Type B pancreatic cell (in vitro differentiated cells): ENCODE results near the gene TBX20. TPM values are rescaled to one million over a fixed set of nuclear protein-coding genes. Genes with fewer than 3 reads are reported as not detected.

Experiments
- DNase-seq: peaks from one replicate; pipeline ENCODE4 v3.0.0; 2021; ENCODE audit warnings: mixed read lengths; ENCODE audit not compliant: unreplicated experiment; ENCODE audit errors: extremely low spot score
- H3K27ac Mint-ChIP-seq: 2 replicates; pipeline ENCODE4 v1.8.0; 2021; ENCODE audit warnings: mild to moderate bottlenecking, mixed read lengths
- H3K27me3 Mint-ChIP-seq: 2 replicates; pipeline ENCODE4 v1.8.0; 2021; ENCODE audit warnings: mixed read lengths
- H3K36me3 Mint-ChIP-seq: 2 replicates; pipeline ENCODE4 v1.8.0; 2021; ENCODE audit warnings: mixed read lengths
- H3K4me1 Mint-ChIP-seq: one replicate; pipeline ENCODE4 v1.8.0; 2021; ENCODE audit warnings: mixed read lengths; ENCODE audit not compliant: unreplicated experiment
- H3K4me3 Mint-ChIP-seq: 2 replicates; pipeline ENCODE4 v1.8.0; 2021; ENCODE audit warnings: mild to moderate bottlenecking, mixed read lengths
- H3K9me3 Mint-ChIP-seq: 2 replicates; pipeline ENCODE4 v1.8.0; 2021; ENCODE audit warnings: mixed read lengths
- CTCF ChIP-seq: fragments of 200-600 bp; sonication (generic); conservative IDR thresholded peaks from 2 replicates; pipeline ENCODE4 v1.5.0; 2021; ENCODE audit warnings: antibody characterized with exemption, mild to moderate bottlenecking
- total RNA-seq: library from RNA; stranded (reverse); gene quantifications from 2 replicates; pipeline ENCODE4 v1.2.1, GENCODE V29; 2021; ENCODE audit warnings: low replicate concordance

The TBX20 gene
- total RNA-seq, 1 donor from 2014 or later, result 0.46 TPM

GRCh38 chr7:35261476-35262285, 7.8 kb upstream of the TBX20 start:
- no peak for DNase-seq
- Mint-ChIP-seq H3K27ac (no peak overlapping the region), H3K4me3 (peak overlapping the region; percentile 60), H3K27me3 (peaks cover 94% of the 10 kb centered on the region), H3K36me3 (no peaks in the 10 kb centered on the region), H3K4me1 (no peaks in the 10 kb centered on the region), H3K9me3 (no peaks in the 10 kb centered on the region)
- TF ChIP-seq CTCF, result peak; percentile 58

- H3K9me3 Mint-ChIP-seq, result no peaks in the 10 kb centered on the region
- no peaks in the 10 kb centered on the region for H3K36me3 Mint-ChIP-seq
- DNase-seq, result no peak
- H3K4me3 Mint-ChIP-seq, result peak overlapping the region; percentile 34
- no peak for TF ChIP-seq CTCF
- H3K27ac Mint-ChIP-seq, result no peak overlapping the region
- no peaks in the 10 kb centered on the region for H3K4me1 Mint-ChIP-seq
- peaks cover 97% of the 10 kb centered on the region for H3K27me3 Mint-ChIP-seq
These were observed 7.1 kb upstream of the TBX20 start for GRCh38 chr7:35261041-35261440.

DNA sequence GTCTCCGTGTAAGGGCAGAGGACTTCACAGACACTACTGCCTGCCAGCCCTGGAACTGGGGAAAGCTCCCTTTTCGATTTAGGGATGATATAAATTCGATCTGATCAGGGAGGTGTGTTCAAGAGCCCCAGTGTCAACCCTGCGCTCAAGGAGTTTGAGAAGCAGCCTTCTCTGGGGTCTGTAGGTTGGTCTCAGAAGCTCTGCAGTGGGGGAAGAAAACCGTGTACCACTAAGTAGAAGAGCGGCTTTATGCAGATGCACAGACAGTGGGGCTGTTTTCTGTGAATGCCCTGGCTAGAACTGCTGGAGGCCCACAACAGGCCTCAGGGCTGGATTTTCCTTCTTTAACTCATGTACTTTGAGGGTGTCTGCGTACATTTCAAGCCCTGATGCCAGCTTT, 6.3 kb upstream of the TBX20 start:
- Mint-ChIP-seq H3K27me3 (peaks cover 97% of the 10 kb centered on the region), H3K4me3 (no peak overlapping the region), H3K9me3 (no peaks in the 10 kb centered on the region), H3K27ac (no peak overlapping the region), H3K4me1 (no peaks in the 10 kb centered on the region), H3K36me3 (no peaks in the 10 kb centered on the region)
- TF ChIP-seq CTCF, result no peak
- DNase-seq, result no peak

DNA sequence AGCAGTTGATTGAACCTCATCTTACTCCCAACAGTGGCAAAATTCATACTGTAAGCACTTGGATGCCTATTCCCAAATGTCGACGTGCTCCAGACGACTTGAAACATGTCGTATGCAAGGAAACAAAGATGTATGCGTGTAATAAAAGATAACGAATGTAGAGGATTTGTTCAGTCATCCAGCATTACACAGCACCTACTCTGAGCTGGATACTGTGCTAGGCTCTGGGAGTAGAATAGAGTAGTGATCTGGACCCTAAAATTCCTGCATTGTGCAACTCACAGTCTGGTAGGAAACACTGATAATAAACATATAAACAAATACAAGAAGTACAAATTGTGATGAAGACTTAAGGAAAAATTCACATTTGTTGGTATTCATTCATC, 5.6 kb upstream of the TBX20 start:
- no peak for TF ChIP-seq CTCF
- no peaks in the 10 kb centered on the region for H3K36me3 Mint-ChIP-seq
- DNase-seq, result no peak
- no peak overlapping the region for H3K27ac Mint-ChIP-seq
- H3K27me3 Mint-ChIP-seq, result peaks cover 97% of the 10 kb centered on the region
- H3K4me1 Mint-ChIP-seq, result peaks cover 2% of the 10 kb centered on the region
- H3K4me3 Mint-ChIP-seq, result peak overlapping the region; percentile 20
- H3K9me3 Mint-ChIP-seq, result no peaks in the 10 kb centered on the region

GRCh38 chr7:35258868-35259522, 5.1 kb upstream of the TBX20 start:
- H3K27me3 Mint-ChIP-seq, result peaks cover 97% of the 10 kb centered on the region
- H3K4me3 Mint-ChIP-seq, result peak overlapping the region; percentile 78
- H3K27ac Mint-ChIP-seq, result no peak overlapping the region
- no peaks in the 10 kb centered on the region for H3K9me3 Mint-ChIP-seq
- H3K36me3 Mint-ChIP-seq, result no peaks in the 10 kb centered on the region
- H3K4me1 Mint-ChIP-seq, result peaks cover 4% of the 10 kb centered on the region
- TF ChIP-seq CTCF, result no peak
- DNase-seq, result no peak
